ENCODE measurements around the gene ST8SIA1.

The ST8SIA1 gene

DNA sequence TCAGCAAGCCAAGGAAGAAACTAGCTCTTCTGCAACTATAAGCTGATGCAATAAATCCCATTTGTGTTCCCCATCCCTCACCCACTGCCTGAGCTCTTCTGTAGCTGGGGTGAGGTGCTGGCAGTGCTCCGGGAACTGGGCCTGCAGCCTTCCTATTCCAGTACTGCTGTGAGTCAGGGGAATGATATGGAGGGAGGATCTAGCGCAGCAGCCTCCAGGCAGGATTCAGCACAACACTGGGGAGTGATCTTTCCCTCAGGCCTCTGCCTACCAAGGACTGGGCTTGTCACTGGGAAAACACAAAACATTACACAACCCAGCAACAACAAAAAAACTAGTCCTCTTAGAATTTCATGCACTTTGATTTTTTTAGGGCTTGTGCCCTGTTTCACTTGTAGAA, 58.7 kb downstream of the ST8SIA1 start:
- no peak overlapping the region for H3K4me3 ChIP-seq (ENCODE audit: low read depth, low read length)
- TF ChIP-seq, protein P1, sequence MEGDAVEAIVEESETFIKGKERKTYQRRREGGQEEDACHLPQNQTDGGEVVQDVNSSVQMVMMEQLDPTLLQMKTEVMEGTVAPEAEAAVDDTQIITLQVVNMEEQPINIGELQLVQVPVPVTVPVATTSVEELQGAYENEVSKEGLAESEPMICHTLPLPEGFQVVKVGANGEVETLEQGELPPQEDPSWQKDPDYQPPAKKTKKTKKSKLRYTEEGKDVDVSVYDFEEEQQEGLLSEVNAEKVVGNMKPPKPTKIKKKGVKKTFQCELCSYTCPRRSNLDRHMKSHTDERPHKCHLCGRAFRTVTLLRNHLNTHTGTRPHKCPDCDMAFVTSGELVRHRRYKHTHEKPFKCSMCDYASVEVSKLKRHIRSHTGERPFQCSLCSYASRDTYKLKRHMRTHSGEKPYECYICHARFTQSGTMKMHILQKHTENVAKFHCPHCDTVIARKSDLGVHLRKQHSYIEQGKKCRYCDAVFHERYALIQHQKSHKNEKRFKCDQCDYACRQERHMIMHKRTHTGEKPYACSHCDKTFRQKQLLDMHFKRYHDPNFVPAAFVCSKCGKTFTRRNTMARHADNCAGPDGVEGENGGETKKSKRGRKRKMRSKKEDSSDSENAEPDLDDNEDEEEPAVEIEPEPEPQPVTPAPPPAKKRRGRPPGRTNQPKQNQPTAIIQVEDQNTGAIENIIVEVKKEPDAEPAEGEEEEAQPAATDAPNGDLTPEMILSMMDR (IDR thresholded peaks at IDR 0.05; ENCODE audit: control insufficient read depth, extremely low read depth, insufficient read depth), result no peak
- DNase-seq (ENCODE audit: low read depth), result no peak

DNA sequence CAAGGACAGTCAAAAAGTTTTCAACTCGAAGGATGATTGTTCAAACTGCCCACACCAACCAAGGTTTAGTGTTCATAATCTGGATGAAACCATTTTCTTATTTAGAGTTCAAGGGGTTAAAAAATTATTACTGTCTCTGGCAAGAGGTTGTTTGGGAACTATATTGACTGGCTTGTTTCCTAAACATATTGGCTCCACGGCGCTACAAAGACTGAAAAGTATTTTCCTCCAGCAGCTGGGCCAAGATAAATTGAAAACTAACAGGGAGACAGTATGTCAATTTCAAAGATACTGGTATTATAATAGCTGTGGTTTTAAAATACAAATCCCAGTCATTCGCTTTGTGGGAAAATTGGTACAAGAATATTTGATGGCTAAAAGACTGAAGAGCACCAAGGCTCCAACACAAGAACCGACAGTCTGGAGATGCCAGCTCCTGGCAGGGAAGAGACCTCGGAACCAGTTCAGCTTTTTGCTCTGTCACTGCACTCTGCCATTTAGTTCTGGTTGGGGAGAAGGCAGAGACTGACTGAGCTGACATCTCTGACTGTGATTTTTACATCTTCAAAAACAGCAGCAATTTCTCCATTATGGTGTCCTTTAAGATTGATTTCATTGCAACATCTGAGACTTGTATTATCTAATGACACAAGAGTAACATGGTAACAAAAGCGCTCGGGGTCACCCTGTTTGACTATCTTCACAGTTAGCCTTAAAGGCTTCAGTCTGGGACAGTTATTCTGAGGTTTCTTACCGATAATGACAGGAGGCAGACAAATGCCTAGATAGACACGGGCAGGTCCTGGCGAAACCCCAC, 62.0 kb downstream of the ST8SIA1 start:
- TF ChIP-seq, protein P1 (IDR thresholded peaks at IDR 0.05; ENCODE audit: control insufficient read depth, extremely low read depth, insufficient read depth), result no peak
- no peak overlapping the region for H3K4me3 ChIP-seq (ENCODE audit: low read depth, low read length)
- DNase-seq (ENCODE audit: low read depth), result no peak

DNA sequence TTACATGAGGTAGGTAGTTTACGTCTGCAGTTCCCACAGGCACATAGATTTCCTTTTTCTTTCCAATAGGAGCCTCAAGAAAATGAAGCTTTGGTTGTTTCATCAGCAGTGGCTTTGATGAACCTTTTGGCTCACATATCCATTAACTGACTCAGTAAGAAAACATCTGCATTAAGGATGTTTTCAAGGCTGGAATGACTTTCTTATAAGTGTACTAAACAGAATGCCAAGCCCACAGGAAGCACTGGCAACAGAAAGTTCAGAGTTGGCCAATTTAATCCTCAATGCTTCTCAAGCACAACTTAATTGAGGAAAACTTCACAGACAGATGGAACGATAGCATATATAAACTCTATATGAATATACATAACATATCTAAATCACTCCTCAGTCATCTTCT, 63.5 kb downstream of the ST8SIA1 start:
- no peak overlapping the region for H3K4me3 ChIP-seq (ENCODE audit: low read depth, low read length)
- TF ChIP-seq, protein P1 (IDR thresholded peaks at IDR 0.05; ENCODE audit: control insufficient read depth, extremely low read depth, insufficient read depth), result no peak
- no peak for DNase-seq (ENCODE audit: low read depth)

DNA sequence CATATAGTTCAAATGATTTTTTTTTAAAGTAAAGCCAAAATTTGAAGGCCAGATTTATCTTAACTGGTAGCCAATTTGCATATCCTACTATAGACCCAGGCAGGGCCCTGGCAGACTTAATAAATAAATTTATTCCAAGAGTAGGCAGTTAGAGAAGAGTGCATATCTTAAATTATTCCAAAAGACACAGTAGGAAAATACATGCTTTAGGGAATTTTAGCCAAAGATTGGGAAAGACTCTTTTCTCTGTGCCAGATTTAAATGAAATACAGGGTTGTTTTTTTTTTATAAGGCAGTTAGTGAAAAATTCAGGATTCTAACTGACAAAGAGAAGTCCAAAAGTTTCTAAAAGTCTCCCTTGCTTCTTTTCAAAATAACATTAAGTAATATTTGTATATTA, 65.5 kb downstream of the ST8SIA1 start:
- H3K4me3 ChIP-seq (ENCODE audit: low read depth, low read length), result no peak overlapping the region
- TF ChIP-seq, protein P1 (IDR thresholded peaks at IDR 0.05; ENCODE audit: control insufficient read depth, extremely low read depth, insufficient read depth), result no peak
- no peak for DNase-seq (ENCODE audit: low read depth)

DNA sequence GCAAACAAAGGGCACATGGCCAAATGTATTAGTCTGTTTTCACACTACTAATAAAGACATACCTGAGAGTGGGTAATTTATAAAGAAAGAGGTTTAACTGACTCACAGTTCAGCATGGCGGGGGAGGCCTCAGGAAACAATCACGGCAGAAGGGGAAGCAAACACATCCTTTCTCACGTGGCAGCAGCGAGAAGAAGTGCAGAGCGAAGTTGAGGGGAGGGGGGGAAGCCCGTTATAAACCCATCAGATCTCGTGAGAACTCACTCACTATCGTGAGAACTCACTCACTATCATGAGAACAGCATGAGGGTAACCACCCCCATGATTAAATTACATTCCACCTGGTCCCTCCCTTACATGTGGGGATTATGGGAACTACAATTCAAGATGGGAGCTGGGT, 66.1 kb downstream of the ST8SIA1 start:
- TF ChIP-seq, protein P1 (IDR thresholded peaks at IDR 0.05; ENCODE audit: control insufficient read depth, extremely low read depth, insufficient read depth), result no peak
- no peak overlapping the region for H3K4me3 ChIP-seq (ENCODE audit: low read depth, low read length)
- no peak for DNase-seq (ENCODE audit: low read depth)

DNA sequence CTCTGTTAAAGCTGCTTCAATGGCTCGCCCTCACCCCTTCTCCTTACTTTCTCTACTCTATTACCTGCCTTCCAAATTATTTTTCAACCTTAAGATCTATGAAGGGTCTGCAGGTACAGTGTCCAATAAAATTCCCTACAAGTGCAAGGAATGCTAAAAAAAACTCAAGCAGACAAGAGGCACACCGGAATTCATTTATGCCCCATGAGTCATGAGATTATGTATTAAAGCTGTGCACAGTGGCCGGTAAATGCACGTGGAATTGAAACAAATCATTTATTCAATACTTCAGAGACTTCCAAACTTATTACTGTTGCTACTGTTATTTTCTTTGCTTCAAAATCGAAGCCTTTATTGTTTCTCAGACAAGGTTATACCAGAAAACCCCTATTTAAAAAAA, 68.4 kb downstream of the ST8SIA1 start:
- TF ChIP-seq, protein P1 (IDR thresholded peaks at IDR 0.05; ENCODE audit: control insufficient read depth, extremely low read depth, insufficient read depth), result no peak
- H3K4me3 ChIP-seq (ENCODE audit: low read depth, low read length), result no peak overlapping the region
- DNase-seq (ENCODE audit: low read depth), result no peak

DNA sequence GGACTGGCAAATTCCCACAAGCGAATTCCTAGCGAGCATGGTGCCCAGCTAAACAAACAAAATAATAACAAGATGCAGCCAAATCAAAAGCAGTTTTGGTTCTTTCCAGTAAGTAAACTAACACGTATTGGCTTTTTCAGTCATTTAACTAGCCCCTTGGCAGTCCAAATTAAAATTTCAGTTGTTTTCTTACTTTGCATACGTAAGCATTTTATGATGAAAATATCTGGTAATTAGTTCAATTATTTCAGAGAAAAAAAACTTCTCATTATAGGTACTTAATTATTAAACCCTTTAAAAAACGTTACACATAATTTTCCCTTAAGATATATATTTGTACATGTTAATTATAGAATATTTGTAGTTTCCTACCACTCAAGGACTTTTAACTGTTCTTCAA, 70.1 kb downstream of the ST8SIA1 start:
- no peak for DNase-seq (ENCODE audit: low read depth)

More for the DNA sequence above, 70.1 kb downstream of the ST8SIA1 start:
- H3K4me3 ChIP-seq (ENCODE audit: low read depth, low read length), result no peak overlapping the region
- TF ChIP-seq, protein P1 (IDR thresholded peaks at IDR 0.05; ENCODE audit: control insufficient read depth, extremely low read depth, insufficient read depth), result no peak

Measured in LNCaP clone FGC (cell line).